Karpas-422 (cell line): ENCODE measurements around the gene THBS3. TPM values are rescaled to one million over a fixed set of nuclear protein-coding genes. Genes with fewer than 3 reads are reported as not detected.
"Not testable (repeated sequence)": the region's sequence is repeated elsewhere in the genome, so short reads cannot be mapped to it uniquely, and the experiment has no call there.

Experiments used
- DNase-seq: peaks from one replicate; pipeline ENCODE4 v3.0.0-alpha.2; 2015
- H2AFZ ChIP-seq: fragments of 200-600 bp; sonication (generic); 2 replicates; pipeline ENCODE4 v1.6.1; 2014; ENCODE audit warnings: antibody characterized with exemption, low read length, mixed read lengths
- H3K27ac ChIP-seq: fragments of 200-600 bp; sonication (generic); 2 replicates; pipeline ENCODE4 v1.5.1; 2014; ENCODE audit warnings: mild to moderate bottlenecking, low read length, moderate library complexity
- H3K27me3 ChIP-seq: fragments of 200-600 bp; sonication (generic); 2 replicates; pipeline ENCODE4 v1.6.1; 2014; ENCODE audit warnings: low read length, mixed read lengths
- H3K36me3 ChIP-seq: fragments of 200-600 bp; sonication (generic); 2 replicates; pipeline ENCODE4 v1.6.1; 2014; ENCODE audit warnings: low read length, mixed read lengths; ENCODE audit not compliant: insufficient read depth
- H3K4me1 ChIP-seq: fragments of 200-600 bp; sonication (generic); 2 replicates; pipeline ENCODE4 v1.6.1; 2014; ENCODE audit warnings: mild to moderate bottlenecking, low read length, mixed read lengths
- H3K4me2 ChIP-seq: fragments of 200-600 bp; sonication (generic); 2 replicates; pipeline ENCODE4 v1.6.1; 2014; ENCODE audit warnings: low read length, low read depth, mild to moderate bottlenecking; ENCODE audit not compliant: poor library complexity, severe bottlenecking
- H3K4me3 ChIP-seq: fragments of 200-600 bp; sonication (generic); 2 replicates; pipeline ENCODE4 v1.5.1; 2014; ENCODE audit warnings: mild to moderate bottlenecking, antibody characterized with exemption, low read length, mixed read lengths
- H3K79me2 ChIP-seq: fragments of 200-600 bp; sonication (generic); 2 replicates; pipeline ENCODE4 v1.6.1; 2014; ENCODE audit warnings: mild to moderate bottlenecking, low read length, mixed read lengths
- H3K9ac ChIP-seq: fragments of 200-600 bp; sonication (generic); 2 replicates; pipeline ENCODE4 v1.6.0; 2014; ENCODE audit warnings: low read length
- H3K9me2 ChIP-seq: fragments of 200-600 bp; sonication (generic), shearing (Covaris generic); replicated peaks from 2 replicates; pipeline ENCODE4 v1.6.0; 2014; ENCODE audit warnings: mild to moderate bottlenecking, low read length, moderate library complexity; ENCODE audit not compliant: insufficient read depth
- H3K9me3 ChIP-seq: fragments of 300-700, 200-600 bp; sonication (generic); 2 replicates; pipeline ENCODE4 v1.6.1; 2014; ENCODE audit warnings: low read length, mixed read lengths
- H4K20me1 ChIP-seq: fragments of 200-600 bp; sonication (generic); 2 replicates; pipeline ENCODE4 v1.6.1; 2014; ENCODE audit warnings: mild to moderate bottlenecking, antibody characterized with exemption, low read length, low read depth; ENCODE audit not compliant: insufficient read depth
- total RNA-seq: library from RNA; depleted of rRNA; stranded (reverse); fragments of >200 nt; shearing (Covaris generic); gene quantifications from 2 replicates; pipeline ENCODE4 v1.2.3, GENCODE V29; 2014; ENCODE audit warnings: low replicate concordance

Gene THBS3
- total RNA-seq, 1 experiment from 2014 or later: 11.9 TPM

GRCh38 chr1:155218854-155219591 is 11.3 kb upstream of the THBS3 start:
- H3K9ac ChIP-seq: no peak overlapping the region
- H3K4me1 ChIP-seq: peaks cover 20% of the 10 kb centered on the region
- no peaks in the 10 kb centered on the region for H4K20me1 ChIP-seq
- H3K27me3 ChIP-seq: no peaks in the 10 kb centered on the region
- no peaks in the 10 kb centered on the region for H3K79me2 ChIP-seq
- no peaks in the 10 kb centered on the region for H3K9me2 ChIP-seq
- no peaks in the 10 kb centered on the region for H3K36me3 ChIP-seq
- no peak overlapping the region for H3K27ac ChIP-seq
- DNase-seq: peak; percentile 76
- no peak overlapping the region for H3K4me3 ChIP-seq
- H3K4me2 ChIP-seq: no peak overlapping the region
- H2AFZ ChIP-seq: 0 out of 2 replicates have a peak overlapping the region, but pooled peaks have one; percentile 19
- H3K9me3 ChIP-seq: no peaks in the 10 kb centered on the region

GRCh38 chr1:155214702-155215101 is 7.0 kb upstream of the THBS3 start:
- H3K27ac ChIP-seq, H3K9ac ChIP-seq, H2AFZ ChIP-seq, H4K20me1 ChIP-seq, H3K36me3 ChIP-seq, H3K9me2 ChIP-seq, H3K4me2 ChIP-seq, DNase-seq, H3K27me3 ChIP-seq, H3K4me3 ChIP-seq, H3K9me3 ChIP-seq, H3K79me2 ChIP-seq: not testable (repeated sequence)
- peaks cover 14% of the 10 kb centered on the region for H3K4me1 ChIP-seq

GRCh38 chr1:155212051-155212440 is 4.3 kb upstream of the THBS3 start:
- H3K9me3 ChIP-seq, H3K27ac ChIP-seq, H3K9me2 ChIP-seq, H3K4me2 ChIP-seq, H3K9ac ChIP-seq, H3K36me3 ChIP-seq, H3K27me3 ChIP-seq, DNase-seq, H3K4me3 ChIP-seq, H2AFZ ChIP-seq, H4K20me1 ChIP-seq: not testable (repeated sequence)
- Histone ChIP-seq H3K79me2 (peaks cover 16% of the 10 kb centered on the region), H3K4me1 (peaks cover 27% of the 10 kb centered on the region)

GRCh38 chr1:155211381-155212050 is 3.8 kb upstream of the THBS3 start:
- not testable (repeated sequence) for H3K4me2 ChIP-seq, H3K9me2 ChIP-seq, H3K9me3 ChIP-seq, H3K9ac ChIP-seq, H2AFZ ChIP-seq, H3K27ac ChIP-seq, H3K4me3 ChIP-seq, H3K27me3 ChIP-seq, H4K20me1 ChIP-seq, DNase-seq, H3K36me3 ChIP-seq
- Histone ChIP-seq H3K79me2 (peaks cover 16% of the 10 kb centered on the region), H3K4me1 (peaks cover 29% of the 10 kb centered on the region)

- Histone ChIP-seq H3K4me2 (peak overlapping the region; percentile 98), H3K4me3 (peak overlapping the region; percentile 99), H3K27ac (no peak overlapping the region)
Measured at GRCh38 chr1:155210314-155211104, 2.8 kb upstream of the THBS3 start.

GRCh38 chr1:155209312-155209721 is 1.6 kb upstream of the THBS3 start:
- H3K27ac ChIP-seq: peak overlapping the region; percentile 19; the same call in 1 of the 2 replicates
- peaks cover 29% of the 10 kb centered on the region for H3K4me1 ChIP-seq
- H4K20me1 ChIP-seq: no peaks in the 10 kb centered on the region
- H3K27me3 ChIP-seq: no peaks in the 10 kb centered on the region
- no peaks in the 10 kb centered on the region for H3K9me3 ChIP-seq
- no peak for DNase-seq
- H3K9me2 ChIP-seq: no peaks in the 10 kb centered on the region
- H3K4me3 ChIP-seq: peak overlapping the region; percentile 99
- H3K36me3 ChIP-seq: no peaks in the 10 kb centered on the region
- H3K4me2 ChIP-seq: peak overlapping the region; percentile 98
- 0 out of 2 replicates have a peak overlapping the region, but pooled peaks have one; percentile 81 for H2AFZ ChIP-seq
- H3K79me2 ChIP-seq: peaks cover 16% of the 10 kb centered on the region
- peak overlapping the region; percentile 92 for H3K9ac ChIP-seq

More at GRCh38 chr1:155210314-155211104, 2.8 kb upstream of the THBS3 start:
- H3K9me3 ChIP-seq: no peaks in the 10 kb centered on the region
- no peak overlapping the region for H2AFZ ChIP-seq
- no peak for DNase-seq
- H3K9ac ChIP-seq: peak overlapping the region; percentile 92
- no peaks in the 10 kb centered on the region for H4K20me1 ChIP-seq
- no peaks in the 10 kb centered on the region for H3K36me3 ChIP-seq
- H3K27me3 ChIP-seq: no peaks in the 10 kb centered on the region
- H3K4me1 ChIP-seq: peaks cover 29% of the 10 kb centered on the region
- H3K9me2 ChIP-seq: no peaks in the 10 kb centered on the region
- H3K79me2 ChIP-seq: peaks cover 16% of the 10 kb centered on the region

GRCh38 chr1:155208541-155209311 is 1.0 kb upstream of the THBS3 start, which contains the start of gene MTX1:
Gene MTX1, plus strand, starts transcription at chr1:155208695. Its CDS starts 110 bp downstream, at chr1:155208805.
- H3K79me2 ChIP-seq: peaks cover 16% of the 10 kb centered on the region
- no peaks in the 10 kb centered on the region for H3K27me3 ChIP-seq
- peak within 1 kb of the TSS; percentile 81 for H2AFZ ChIP-seq
- no peaks in the 10 kb centered on the region for H3K9me2 ChIP-seq
- H4K20me1 ChIP-seq: no peaks in the 10 kb centered on the region
- H3K9me3 ChIP-seq: no peaks in the 10 kb centered on the region
- peak within 1 kb of the TSS; percentile 98 for H3K4me2 ChIP-seq
- H3K9ac ChIP-seq: peak within 1 kb of the TSS; percentile 92
- peak within 1 kb of the TSS; percentile 86 for H3K27ac ChIP-seq
- no peaks in the 10 kb centered on the region for H3K36me3 ChIP-seq
- peak within 1 kb of the TSS; percentile 99 for H3K4me3 ChIP-seq
- H3K4me1 ChIP-seq: peaks cover 29% of the 10 kb centered on the region
- DNase-seq: peak; percentile 95
